HEK293T (cell line): ENCODE data around the gene SLC52A1.

Experiments
- ARNT ChIP-seq: fragments of 450-650 bp; IDR thresholded peaks from 2 replicates; pipeline ENCODE4 v1.6.1; 2017; ENCODE audit warnings: mild to moderate bottlenecking
- BHLHE40 ChIP-seq: fragments of 450-650 bp; IDR thresholded peaks from 2 replicates; pipeline ENCODE4 v1.6.1; 2016; ENCODE audit warnings: mild to moderate bottlenecking, moderate library complexity, borderline replicate concordance
- FOXA1 ChIP-seq: fragments of 450-650 bp; IDR thresholded peaks from 2 replicates; pipeline ENCODE4 v1.6.1; 2016; ENCODE audit warnings: mild to moderate bottlenecking
- FOXK2 ChIP-seq: fragments of 450-650 bp; IDR thresholded peaks from 2 replicates; pipeline ENCODE4 v1.6.1; 2016; ENCODE audit warnings: mild to moderate bottlenecking
- FOXM1 ChIP-seq: fragments of 450-650 bp; IDR thresholded peaks from 2 replicates; pipeline ENCODE4 v1.6.1; 2017; ENCODE audit warnings: mild to moderate bottlenecking, borderline replicate concordance
- L3MBTL2 ChIP-seq: fragments of 450-650 bp; conservative IDR thresholded peaks from 2 replicates; pipeline ENCODE4 v1.6.1; 2016; ENCODE audit warnings: mild to moderate bottlenecking
- NFRKB ChIP-seq: fragments of 450-650 bp; IDR thresholded peaks from 2 replicates; pipeline ENCODE4 v1.6.1; 2016; ENCODE audit warnings: mild to moderate bottlenecking, moderate library complexity
- PKNOX1 ChIP-seq: fragments of 450-650 bp; IDR thresholded peaks from 2 replicates; pipeline ENCODE4 v1.6.1; 2016
- SP1 ChIP-seq: fragments of 450-650 bp; IDR thresholded peaks from 2 replicates; pipeline ENCODE4 v1.6.1; 2017
- SUZ12 ChIP-seq: fragments of 450-650 bp; IDR thresholded peaks from 2 replicates; pipeline ENCODE4 v1.6.1; 2016; ENCODE audit warnings: mild to moderate bottlenecking
- TARDBP ChIP-seq: fragments of 450-650 bp; IDR thresholded peaks from 2 replicates; pipeline ENCODE4 v1.6.1; 2016

DNA sequence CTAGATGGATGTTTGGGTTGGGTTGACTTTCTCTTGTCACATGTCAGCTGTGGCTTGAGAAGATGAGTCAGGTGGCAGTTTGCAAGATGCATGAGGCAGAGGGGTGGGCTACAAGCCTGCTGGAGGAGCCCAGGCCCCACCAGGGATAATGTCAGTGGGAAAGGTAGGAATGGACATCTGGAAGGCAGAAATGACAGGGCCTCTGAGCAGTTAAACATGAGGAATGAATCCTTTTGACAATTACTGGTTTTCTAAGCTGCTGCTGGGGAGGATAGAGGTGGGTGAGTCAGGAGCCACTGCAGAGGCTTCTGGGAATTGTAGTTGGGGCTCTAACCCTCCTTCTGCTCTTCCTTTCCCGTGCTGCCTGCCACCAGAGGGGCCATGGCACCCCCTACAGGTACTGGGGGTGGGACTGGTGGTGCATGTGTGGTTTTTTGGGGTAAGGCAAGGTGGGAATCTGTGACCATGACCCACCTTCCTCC is 15.7 kb downstream of the SLC52A1 start:
- TF ChIP-seq SUZ12 (no peak), L3MBTL2 (no peak), BHLHE40 (no peak), FOXM1 (no peak), TARDBP (no peak), ARNT (no peak), FOXA1 (no peak), NFRKB (no peak), FOXK2 (no peak), SP1 (no peak), PKNOX1 (no peak)
